Inflammatory macrophage treated with lipopolysaccharide for 1 hour (primary cell): ENCODE measurements around the gene PPP2R2C.

Experiments
- DNase-seq, 2 donors: peaks; one replicate each; pipeline ENCODE4 v3.0.0-alpha.2; 2020 to 2022

The PPP2R2C gene

GRCh38 chr4:6472387-6473263, at the start of gene PPP2R2C:
TSS of gene PPP2R2C (minus strand) at chr4:6472614. CDS start at chr4:6472229, 385 bp downstream.
- DNase-seq: no peak

GRCh38 chr4:6520978-6521377, 48.6 kb upstream of the PPP2R2C start:
- no peak for DNase-seq

GRCh38 chr4:6520051-6520636, 47.7 kb upstream of the PPP2R2C start:
- DNase-seq: no peak

- no peak for DNase-seq
Measured at GRCh38 chr4:6517171-6517570, 44.8 kb upstream of the PPP2R2C start.

GRCh38 chr4:6516762-6517161, 44.3 kb upstream of the PPP2R2C start:
- DNase-seq: peak in 1 of 2 donors; percentile 0

- DNase-seq: no peak
Measured at GRCh38 chr4:6516281-6516680, 43.9 kb upstream of the PPP2R2C start.

GRCh38 chr4:6513678-6514077, 41.3 kb upstream of the PPP2R2C start:
- DNase-seq: no peak

- DNase-seq: no peak
Measured at GRCh38 chr4:6509587-6509986, 37.2 kb upstream of the PPP2R2C start.

- no peak for DNase-seq
Measured at GRCh38 chr4:6507345-6507744, 34.9 kb upstream of the PPP2R2C start.

GRCh38 chr4:6506616-6507140, 34.3 kb upstream of the PPP2R2C start:
- DNase-seq: no peak

- no peak for DNase-seq
Measured at GRCh38 chr4:6504900-6505496, 32.6 kb upstream of the PPP2R2C start.

- DNase-seq: no peak
Measured at GRCh38 chr4:6502747-6503465, 30.5 kb upstream of the PPP2R2C start.

GRCh38 chr4:6502147-6502546, 29.7 kb upstream of the PPP2R2C start:
- no peak for DNase-seq

- DNase-seq: no peak
Measured at GRCh38 chr4:6501171-6501570, 28.8 kb upstream of the PPP2R2C start.

GRCh38 chr4:6500481-6501140, 28.2 kb upstream of the PPP2R2C start:
- DNase-seq: no peak

- DNase-seq: no peak
Measured at GRCh38 chr4:6499238-6499600, 26.8 kb upstream of the PPP2R2C start.

- DNase-seq: no peak
Measured at GRCh38 chr4:6498511-6499237, 26.3 kb upstream of the PPP2R2C start.

- DNase-seq: no peak
Measured at GRCh38 chr4:6497796-6498195, 25.4 kb upstream of the PPP2R2C start.

- DNase-seq: no peak
Measured at GRCh38 chr4:6495736-6496135, 23.3 kb upstream of the PPP2R2C start.

GRCh38 chr4:6495296-6495590, 22.8 kb upstream of the PPP2R2C start:
- DNase-seq: no peak

GRCh38 chr4:6494431-6495295, 22.2 kb upstream of the PPP2R2C start:
- no peak for DNase-seq
